ENCODE measurements around the gene RNASE4.
A peak's percentile ranks its signal among the peaks of the same experiment; 100 is the strongest.

The RNASE4 gene

DNA sequence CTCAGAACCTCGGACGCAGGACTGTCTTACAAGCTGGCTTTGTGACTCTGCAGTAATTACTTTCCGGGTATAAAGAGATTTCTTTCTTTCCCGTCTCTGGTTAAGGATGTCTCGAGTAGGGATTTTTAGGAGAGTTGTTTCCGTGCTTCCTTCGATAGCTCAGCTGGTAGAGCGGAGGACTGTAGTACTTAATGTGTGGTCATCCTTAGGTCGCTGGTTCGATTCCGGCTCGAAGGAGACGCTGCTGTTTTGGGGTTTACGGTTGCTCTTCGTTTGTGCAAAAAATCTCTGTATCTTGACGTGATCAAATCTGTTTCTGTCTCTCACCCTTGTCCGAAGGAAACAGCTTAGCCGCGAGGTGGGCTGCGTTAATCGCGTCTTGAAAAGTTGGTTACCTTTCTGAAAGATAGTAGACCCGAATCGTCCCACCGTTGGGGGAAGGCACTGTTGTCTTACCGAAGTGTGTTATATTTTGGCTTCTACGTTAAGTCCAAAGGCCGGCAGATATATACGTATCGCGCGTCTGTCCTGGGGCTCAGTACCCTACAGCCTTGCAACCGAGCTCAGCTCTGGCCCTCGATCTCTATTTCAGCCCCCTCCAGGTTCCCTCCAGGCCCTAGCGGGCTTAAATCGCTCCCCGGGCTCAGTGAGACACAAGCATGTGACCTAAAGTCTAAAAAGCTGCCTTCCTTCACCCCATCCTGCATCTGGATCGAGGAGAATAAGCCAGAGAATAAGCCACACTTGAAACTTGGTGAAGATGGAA, 1.1 kb upstream of the RNASE4 start:
- DNase-seq = peak; percentile 74 to 84
- peak overlapping the region; percentile 99 for H3K27ac ChIP-seq
- no peaks in the 10 kb centered on the region for H3K36me3 ChIP-seq
- H3K27me3 ChIP-seq = no peaks in the 10 kb centered on the region
- intact Hi-C loops (cut with DNase I; ENCODE audit: low total_unique reads) = loop anchor here (5.0 to 10.0 kb wide), 6 partner anchors 216 to 754 kb away; partner anchors contain the start of genes PNP, TEP1 and TMEM253
- H3K4me3 ChIP-seq = peak overlapping the region; percentile 76 to 81
- H3K9me3 ChIP-seq = no peaks in the 10 kb centered on the region
- TF ChIP-seq CTCF (IDR thresholded peaks at IDR 0.05) = no peak
- peaks cover 0 to 44% (median 25%) of the 10 kb centered on the region in 4 donors for H3K4me1 ChIP-seq

GRCh38 chr14:20684662-20685456, 499 bp downstream of the RNASE4 start:
- peak overlapping the region; percentile 76 to 81 for H3K4me3 ChIP-seq
- H3K9me3 ChIP-seq = no peaks in the 10 kb centered on the region
- TF ChIP-seq CTCF (IDR thresholded peaks at IDR 0.05) = no peak
- H3K27me3 ChIP-seq = no peaks in the 10 kb centered on the region
- peak; percentile 71 to 76 for DNase-seq
- peaks cover 0 to 47% (median 25%) of the 10 kb centered on the region in 4 donors for H3K4me1 ChIP-seq
- intact Hi-C loops (cut with DNase I; ENCODE audit: low total_unique reads) = loop anchor here (2.0 to 10.0 kb wide), 8 partner anchors 58 to 752 kb away; partner anchors contain the start of genes PNP, TEP1 and TMEM253
- H3K36me3 ChIP-seq = peaks cover 0 to 4% (median 0%) of the 10 kb centered on the region in 3 donors
- H3K27ac ChIP-seq = peak overlapping the region; percentile 99

DNA sequence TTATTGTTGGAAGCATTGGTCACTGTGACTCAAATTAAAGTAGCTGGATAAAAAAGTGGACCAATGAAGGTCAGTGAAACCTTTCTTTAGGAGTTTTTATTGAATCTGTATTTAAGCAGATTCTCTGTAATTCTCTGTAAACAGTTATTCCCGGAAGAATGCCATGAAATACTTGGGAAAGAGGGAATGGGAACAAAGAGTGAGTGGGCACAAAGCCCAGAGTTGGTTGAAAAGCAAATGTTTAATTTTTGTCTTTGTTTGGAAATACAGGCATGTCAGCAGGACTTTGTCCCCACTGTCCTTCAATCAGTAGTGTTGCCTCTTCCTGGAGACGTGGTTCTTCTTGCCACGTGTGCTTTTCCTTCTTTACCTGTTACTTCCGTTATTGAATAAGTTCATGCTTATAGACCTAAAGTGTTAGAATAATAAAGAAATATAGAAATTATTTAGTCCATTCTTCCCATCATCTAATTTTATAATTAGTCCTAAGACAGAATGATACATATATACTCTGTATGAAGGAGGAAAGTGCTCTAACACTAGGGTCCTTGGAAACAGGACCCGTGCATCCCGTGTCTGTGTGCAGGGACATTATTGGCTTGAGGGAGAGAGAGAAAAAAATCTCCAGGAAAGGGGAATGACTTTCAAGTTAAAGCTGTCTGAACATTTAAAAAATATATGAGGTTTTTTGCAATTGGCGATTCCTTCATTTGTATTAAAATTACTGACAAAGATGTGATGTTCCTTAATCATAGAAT, 2.2 kb downstream of the RNASE4 start:
- Histone ChIP-seq H3K27me3 (no peaks in the 10 kb centered on the region), H3K27ac (peak overlapping the region in 1 of 2 donors; percentile 99), H3K36me3 (peaks cover 0 to 4% (median 0%) of the 10 kb centered on the region in 3 donors), H3K4me3 (peak overlapping the region; percentile 13 to 81), H3K4me1 (peaks cover 0 to 42% (median 22%) of the 10 kb centered on the region in 4 donors), H3K9me3 (no peaks in the 10 kb centered on the region)
- intact Hi-C loops (cut with DNase I; ENCODE audit: low total_unique reads) = loop anchor here (5.0 to 10.0 kb wide), 2 partner anchors 59 to 362 kb away; no protein-coding TSS in a partner anchor
- no peak for TF ChIP-seq CTCF (IDR thresholded peaks at IDR 0.05)
- no peak for DNase-seq

- Histone ChIP-seq H3K9me3 (no peaks in the 10 kb centered on the region), H3K4me1 (peaks cover 0 to 42% (median 22%) of the 10 kb centered on the region in 4 donors), H3K36me3 (peaks cover 0 to 4% (median 0%) of the 10 kb centered on the region in 3 donors), H3K4me3 (no peak overlapping the region), H3K27me3 (no peaks in the 10 kb centered on the region), H3K27ac (no peak overlapping the region)
- intact Hi-C loops (cut with DNase I; ENCODE audit: low total_unique reads) = loop anchor here (5.0 to 10.0 kb wide), 2 partner anchors 60 to 363 kb away; no protein-coding TSS in a partner anchor
- no peak for DNase-seq
- TF ChIP-seq CTCF (IDR thresholded peaks at IDR 0.05) = no peak
Observed at GRCh38 chr14:20687362-20688166, 3.2 kb downstream of the RNASE4 start.
